H1 (cell line): Measurements from ENCODE around the gene SLC25A21. TPM values are rescaled to one million over a fixed set of nuclear protein-coding genes. Genes with fewer than 3 reads are reported as not detected.

Experiments
- CTCF ChIA-PET: fragments of 300-600 bp; sonication (Branson Sonifier 250); formaldehyde crosslinking; loops from one replicate; lab custom pipeline; 2021; ENCODE audit not compliant: partially characterized antibody; lab: Charles Lee
- POLR2A ChIA-PET: fragments of 300-600 bp; sonication (Branson Sonifier 250); formaldehyde crosslinking; loops from one replicate; lab custom pipeline; 2021; ENCODE audit warnings: inconsistent platforms; ENCODE audit not compliant: partially characterized antibody; lab: Charles Lee
- DNase-seq, 2 experiments: peaks; one replicate each; pipeline versions ENCODE4 v3.0.0 to v3.0.0-alpha.2; 2010 to 2022; ENCODE audit warnings: low spot score in 2 of 2, low read depth in 1 of 2, mixed read lengths in 1 of 2
- FAIRE-seq: peaks from 2 replicates; lab custom pipeline; 2011; peaks lifted over from hg19 to GRCh38; lab: Jason Lieb, UNC
- H2AFZ ChIP-seq: 2 replicates; pipeline ENCODE4 v1.8.1; 2012; ENCODE audit warnings: low read length, inconsistent platforms
- H2AK5ac ChIP-seq: 2 replicates; pipeline ENCODE4 v1.6.1; 2013; ENCODE audit warnings: low read depth, low read length
- H2BK120ac ChIP-seq: replicated peaks from 2 replicates; pipeline ENCODE3; 2013; ENCODE audit warnings: low read depth, low read length, inconsistent platforms
- H2BK12ac ChIP-seq: 2 replicates; pipeline ENCODE4 v1.6.1; 2013; ENCODE audit warnings: low read depth, low read length
- H2BK15ac ChIP-seq: 2 replicates; pipeline ENCODE4 v1.6.1; 2013; ENCODE audit warnings: low read length
- H2BK20ac ChIP-seq: 2 replicates; pipeline ENCODE4 v1.6.1; 2013; ENCODE audit warnings: low read length
- H2BK5ac ChIP-seq: 2 replicates; pipeline ENCODE4 v1.6.1; 2013; ENCODE audit warnings: low read depth, low read length
- H3K14ac ChIP-seq: 2 replicates; pipeline ENCODE4 v1.6.1; 2013; ENCODE audit warnings: inconsistent platforms; ENCODE audit not compliant: insufficient read length
- H3K18ac ChIP-seq: 2 replicates; pipeline ENCODE4 v1.6.1; 2013; ENCODE audit warnings: low read length; ENCODE audit errors: extremely low read depth
- H3K23ac ChIP-seq: 2 replicates; pipeline ENCODE4 v1.6.1; 2013; ENCODE audit warnings: inconsistent platforms; ENCODE audit not compliant: insufficient read length
- H3K23me2 ChIP-seq: 2 replicates; pipeline ENCODE4 v1.6.1; 2013; ENCODE audit warnings: low read depth, low read length
- H3K27ac ChIP-seq: 2 replicates; pipeline ENCODE4 v1.6.1; 2011; ENCODE audit warnings: low read depth, low read length, inconsistent platforms
- H3K27me3 ChIP-seq, 4 experiments: replicated peaks in 1 of 4; 1 replicate in 1 of 4; 2 replicates in 3 of 4; pipeline versions ENCODE4 v1.6.1 to v1.8.1; 2011 to 2013; ENCODE audit warnings: low read length in 3 of 4, mild to moderate bottlenecking in 3 of 4, inconsistent platforms in 2 of 4, mixed read lengths in 2 of 4, moderate library complexity in 1 of 4; ENCODE audit not compliant: control insufficient read depth in 3 of 4, insufficient read depth in 3 of 4; ENCODE audit errors: extremely low read depth in 1 of 4
- H3K36me3 ChIP-seq, 4 experiments: 2 replicates each; pipeline versions ENCODE4 v1.6.1 to v1.8.1; 2011 to 2013; ENCODE audit warnings: mild to moderate bottlenecking in 4 of 4, low read length in 3 of 4, moderate library complexity in 2 of 4, control low read depth in 1 of 4, inconsistent platforms in 1 of 4; ENCODE audit not compliant: insufficient read depth in 4 of 4, control insufficient read depth in 2 of 4
- H3K4ac ChIP-seq: replicated peaks from 2 replicates; pipeline ENCODE3; 2013; ENCODE audit warnings: low read length, low read depth, mixed read lengths, inconsistent platforms; ENCODE audit not compliant: insufficient read length
- H3K4me1 ChIP-seq, 4 experiments: replicated peaks in 1 of 4; 1 replicate in 1 of 4; 2 replicates in 3 of 4; pipeline versions ENCODE4 v1.6.1 to v1.8.1; 2011 to 2013; ENCODE audit warnings: low read length in 3 of 4, inconsistent platforms in 2 of 4, mixed read lengths in 1 of 4; ENCODE audit not compliant: insufficient read depth in 4 of 4, control insufficient read depth in 3 of 4
- H3K4me2 ChIP-seq, 2 experiments: 2 replicates each; pipeline versions ENCODE4 v1.6.1 to v1.8.1; 2011 to 2013; ENCODE audit warnings: low read depth in 2 of 2, low read length in 2 of 2, control low read depth in 1 of 2, inconsistent platforms in 1 of 2, mild to moderate bottlenecking in 1 of 2; ENCODE audit not compliant: insufficient read depth in 1 of 2
- H3K4me3 ChIP-seq, 4 experiments: fragments of 200-600, 300-600 bp in 1 of 4; sonication (generic), shearing (Covaris generic), sonication (Bioruptor Twin) in 1 of 4; 2 replicates each; pipeline versions ENCODE4 v1.5.1 to v1.8.1; 2011 to 2016; ENCODE audit warnings: low read length in 4 of 4, low read depth in 3 of 4, control low read depth in 2 of 4, inconsistent platforms in 2 of 4, mild to moderate bottlenecking in 2 of 4, mixed read lengths in 1 of 4, moderate library complexity in 1 of 4; ENCODE audit not compliant: insufficient read depth in 2 of 4; ENCODE audit errors: extremely low read depth in 1 of 4
- H3K56ac ChIP-seq: replicated peaks from 2 replicates; pipeline ENCODE3; 2013; ENCODE audit warnings: low read depth, mild to moderate bottlenecking, mixed read lengths, low read length, inconsistent platforms; ENCODE audit not compliant: insufficient read length
- H3K79me1 ChIP-seq: 2 replicates; pipeline ENCODE4 v1.6.1; 2013; ENCODE audit warnings: low read depth, low read length, control low read depth
- H3K79me2 ChIP-seq, 2 experiments: 2 replicates each; pipeline versions ENCODE4 v1.6.1 to v1.8.1; 2012 to 2013; ENCODE audit warnings: low read length in 2 of 2, mild to moderate bottlenecking in 2 of 2, inconsistent platforms in 1 of 2; ENCODE audit not compliant: insufficient read depth in 2 of 2, control insufficient read depth in 1 of 2
- H3K9ac ChIP-seq, 4 experiments: replicated peaks in 1 of 4; 1 replicate in 1 of 4; 2 replicates in 3 of 4; pipeline versions ENCODE4 v1.6.1 to v1.8.1; 2011 to 2013; ENCODE audit warnings: low read depth in 3 of 4, low read length in 3 of 4, control low read depth in 2 of 4, mild to moderate bottlenecking in 2 of 4, moderate library complexity in 2 of 4, inconsistent platforms in 1 of 4; ENCODE audit errors: extremely low read depth in 1 of 4
- H3K9me3 ChIP-seq, 2 experiments: 2 replicates each; pipeline versions ENCODE4 v1.6.1 to v1.8.1; 2012 to 2013; ENCODE audit warnings: mild to moderate bottlenecking in 2 of 2, moderate library complexity in 2 of 2, control low read depth in 1 of 2, inconsistent platforms in 1 of 2, low read depth in 1 of 2, low read length in 1 of 2, mixed read lengths in 1 of 2; ENCODE audit not compliant: insufficient read depth in 2 of 2
- H4K20me1 ChIP-seq, 2 experiments: replicated peaks in 1 of 2; 2 replicates each; pipeline versions ENCODE3 to v1.8.1; 2011 to 2013; ENCODE audit warnings: inconsistent platforms in 2 of 2, low read length in 2 of 2, mild to moderate bottlenecking in 1 of 2; ENCODE audit not compliant: insufficient read depth in 2 of 2, control insufficient read depth in 1 of 2
- H4K5ac ChIP-seq: 2 replicates; pipeline ENCODE4 v1.6.1; 2013; ENCODE audit warnings: low read length, low read depth, mixed read lengths, inconsistent platforms; ENCODE audit not compliant: insufficient read length
- H4K8ac ChIP-seq: 2 replicates; pipeline ENCODE4 v1.8.0; 2013; ENCODE audit warnings: mild to moderate bottlenecking, moderate library complexity, low read length, inconsistent platforms; ENCODE audit not compliant: insufficient read depth; ENCODE audit errors: extremely low read depth
- H4K91ac ChIP-seq: replicated peaks from 2 replicates; pipeline ENCODE3; 2013; ENCODE audit warnings: low read length, mixed read lengths, inconsistent platforms; ENCODE audit not compliant: insufficient read length
- HDAC2 ChIP-seq, 2 experiments: fragments of 300-600 bp in 1 of 2; sonication (generic) in 1 of 2; IDR thresholded peaks; 2 replicates each; pipeline ENCODE4 v1.6.1; 2011 to 2012; ENCODE audit warnings: low read depth in 2 of 2, low read length in 2 of 2, mild to moderate bottlenecking in 2 of 2, moderate library complexity in 2 of 2, borderline replicate concordance in 1 of 2, inconsistent platforms in 1 of 2
- KDM5A ChIP-seq: fragments of 200-600 bp; IDR thresholded peaks from 2 replicates; pipeline ENCODE4 v1.7.1; 2012; ENCODE audit warnings: mild to moderate bottlenecking, low read length, inconsistent platforms, mixed read lengths
- MAFK ChIP-seq: IDR thresholded peaks from 2 replicates; pipeline ENCODE4 v1.6.1; 2012; ENCODE audit warnings: low read depth, mild to moderate bottlenecking, improper control_type of control experiment, low read length
- POLR2A ChIP-seq, 2 experiments: IDR thresholded peaks; 1 replicate in 1 of 2; 2 replicates in 1 of 2; pipeline ENCODE4 v1.6.1; 2011; ENCODE audit warnings: low read depth in 2 of 2, low read length in 2 of 2, mild to moderate bottlenecking in 2 of 2; ENCODE audit errors: control extremely low read depth in 1 of 2
- RNF2 ChIP-seq: fragments of 200-900, 300-1000 bp; sonication (generic); IDR thresholded peaks from 2 replicates; pipeline ENCODE4 v1.7.1; 2016; ENCODE audit warnings: borderline replicate concordance, low read depth, mild to moderate bottlenecking, antibody characterized with exemption, low read length; ENCODE audit not compliant: poor library complexity, severe bottlenecking; ENCODE audit errors: missing control alignments
- TCF12 ChIP-seq: IDR thresholded peaks from 2 replicates; pipeline ENCODE4 v1.6.1; 2011; ENCODE audit warnings: low read depth, mild to moderate bottlenecking, low read length
- WGBS, 2 experiments: shearing (Covaris generic) in 1 of 2; methylation state at CpG; one replicate each; pipeline versions ENCODE4 v1.1.6 to v1.1.7; 2013 to 2015; ENCODE audit warnings: low lambda C conversion rate in 2 of 2, mixed read lengths in 2 of 2, inconsistent platforms in 1 of 2, low coverage in 1 of 2, missing lambda C conversion rate in 1 of 2; ENCODE audit not compliant: insufficient replicate concordance in 2 of 2, insufficient coverage in 1 of 2, insufficient read length in 1 of 2; ENCODE audit errors: extremely low coverage in 1 of 2, missing lambda C conversion rate in 1 of 2; 5-methylcytosine and 5-hydroxymethylcytosine counted together
- polyA plus RNA-seq, 7 experiments: library from polyadenylated mRNA; depleted of rRNA in 3 of 7; stranded (reverse) in 5 of 7; unstranded in 2 of 7; fragments of >200 nt in 5 of 7; fragments of 200-250 nt in 2 of 7; gene quantifications; 1 replicate in 5 of 7; 2 replicates in 1 of 7; 4 replicates in 1 of 7; pipeline versions ENCODE4 v1.2.1 to v1.2.3, GENCODE V29; 2011 to 2013; ENCODE audit warnings: missing spikeins in 2 of 7, mixed read lengths in 2 of 7
- total RNA-seq: library from RNA; stranded (reverse); fragmentation: NEBNext Ultra II Directional; extraction: Animal tissue kit (Norgen Biotek cat#: 25700); gene quantifications from 2 replicates; pipeline ENCODE4 v1.2.1, GENCODE V29; 2021
- TF ChIP-seq, protein P1 (sequence below): IDR thresholded peaks from 2 replicates; pipeline ENCODE4 v1.6.1; 2012; ENCODE audit warnings: inconsistent platforms
- TF ChIP-seq, protein P2 (sequence below): IDR thresholded peaks from 2 replicates; pipeline ENCODE4 v1.6.1; 2012; ENCODE audit warnings: low read length, inconsistent platforms

Gene SLC25A21
- total and polyA plus RNA-seq, 2 of the 8 experiments (the other 6 are each of a cell fraction or from before 2014, with no cell fraction given), result 6.9 to 15.7 TPM

DNA sequence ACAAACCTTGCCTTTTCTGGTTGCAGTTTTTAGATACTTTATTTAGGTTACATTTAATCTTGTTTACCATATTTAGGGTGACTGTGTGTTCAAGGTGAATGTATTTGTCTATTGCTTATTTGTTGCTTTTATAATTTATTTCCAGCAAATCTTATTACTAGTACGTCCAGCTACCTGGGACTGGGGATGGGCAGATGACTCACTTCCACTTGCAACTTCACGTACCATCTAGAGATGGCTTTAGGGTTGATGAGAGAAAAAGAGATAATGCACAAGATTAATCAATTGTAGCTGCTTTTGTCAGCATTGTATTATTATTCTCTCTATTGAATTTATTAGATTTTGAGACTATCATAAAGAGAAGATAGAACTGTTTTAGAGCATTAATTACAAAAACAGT, 30.4 kb upstream of the SLC25A21 start:
- no peak overlapping the region for H3K56ac ChIP-seq
- POLR2A ChIA-PET, result interaction anchor here (1.2 kb wide), 1 partner anchor 9 kb away, joined by 3 read pairs; no protein-coding TSS in a partner anchor
- TF ChIP-seq, protein P1, sequence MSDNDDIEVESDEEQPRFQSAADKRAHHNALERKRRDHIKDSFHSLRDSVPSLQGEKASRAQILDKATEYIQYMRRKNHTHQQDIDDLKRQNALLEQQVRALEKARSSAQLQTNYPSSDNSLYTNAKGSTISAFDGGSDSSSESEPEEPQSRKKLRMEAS, result no peak
- TF ChIP-seq POLR2A (IDR thresholded peaks at IDR 0.05; ENCODE audit: control extremely low read depth in 1 of 2, low read depth in 2 of 2, low read length in 2 of 2) (no peak), KDM5A (no peak), MAFK (no peak), TCF12 (no peak), HDAC2 (IDR thresholded peaks at IDR 0.05; ENCODE audit: borderline replicate concordance in 1 of 2, low read depth in 2 of 2, low read length in 2 of 2) (no peak), RNF2 (no peak)
- TF ChIP-seq, protein P2, sequence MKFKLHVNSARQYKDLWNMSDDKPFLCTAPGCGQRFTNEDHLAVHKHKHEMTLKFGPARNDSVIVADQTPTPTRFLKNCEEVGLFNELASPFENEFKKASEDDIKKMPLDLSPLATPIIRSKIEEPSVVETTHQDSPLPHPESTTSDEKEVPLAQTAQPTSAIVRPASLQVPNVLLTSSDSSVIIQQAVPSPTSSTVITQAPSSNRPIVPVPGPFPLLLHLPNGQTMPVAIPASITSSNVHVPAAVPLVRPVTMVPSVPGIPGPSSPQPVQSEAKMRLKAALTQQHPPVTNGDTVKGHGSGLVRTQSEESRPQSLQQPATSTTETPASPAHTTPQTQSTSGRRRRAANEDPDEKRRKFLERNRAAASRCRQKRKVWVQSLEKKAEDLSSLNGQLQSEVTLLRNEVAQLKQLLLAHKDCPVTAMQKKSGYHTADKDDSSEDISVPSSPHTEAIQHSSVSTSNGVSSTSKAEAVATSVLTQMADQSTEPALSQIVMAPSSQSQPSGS, result no peak
- TF ChIP-seq, all 59 proteins: peak for 0
- H3K79me1 ChIP-seq, result no peaks in the 10 kb centered on the region
- no peak overlapping the region for H4K8ac ChIP-seq
- peaks cover 0 to 2% of the 10 kb centered on the region in 2 experiments for H4K20me1 ChIP-seq
- no peak overlapping the region for H4K5ac ChIP-seq
- no peak overlapping the region for H2AK5ac ChIP-seq
- H3K36me3 ChIP-seq, result no peaks in the 10 kb centered on the region
- H3K79me2 ChIP-seq, result peaks cover 0 to 68% of the 10 kb centered on the region in 2 experiments; a peak in 3 of 4 replicates
- no peaks in the 10 kb centered on the region for H3K27me3 ChIP-seq
- no peak overlapping the region for H2BK12ac ChIP-seq
- H2BK20ac ChIP-seq, result no peak overlapping the region
- no peak overlapping the region for H3K9ac ChIP-seq
- peaks cover 0 to 3% (median 0%) of the 10 kb centered on the region in 4 experiments; a peak in 1 of 7 replicates for H3K4me1 ChIP-seq
- no peak overlapping the region for H3K18ac ChIP-seq
- no peak overlapping the region for H2AFZ ChIP-seq
- CTCF ChIA-PET, result interaction anchor here (1.2 kb wide), 1 partner anchor 52 kb away, joined by 3 read pairs; no protein-coding TSS in a partner anchor
- no peak overlapping the region for H3K4ac ChIP-seq
- H3K27ac ChIP-seq, result no peak overlapping the region
- no peak for FAIRE-seq
- H2BK5ac ChIP-seq, result no peak overlapping the region
- no peak overlapping the region for H3K4me3 ChIP-seq
- DNase-seq, result no peak
- WGBS, 2 experiments, result 95% methylated on average over 2 of the region's 2 CpGs; no CpG with 5 or more reads in 1 of the 2 experiments
- H4K91ac ChIP-seq, result no peak overlapping the region
- no peak overlapping the region for H2BK15ac ChIP-seq
- H3K4me2 ChIP-seq, result no peak overlapping the region
- peaks cover 16 to 21% of the 10 kb centered on the region in 2 experiments for H3K9me3 ChIP-seq
- H2BK120ac ChIP-seq, result no peak overlapping the region
- no peaks in the 10 kb centered on the region for H3K23me2 ChIP-seq
- no peak overlapping the region for H3K23ac ChIP-seq
- no peak overlapping the region for H3K14ac ChIP-seq
